ENCODE results near the gene C19orf18.
"Not testable (repeated sequence)": the region's sequence is repeated elsewhere in the genome, so short reads cannot be mapped to it uniquely, and the experiment has no call there.

C19orf18 gene

GRCh38 chr19:57974434-57974833 is at the start of gene C19orf18:
C19orf18 (minus strand) TSS chr19:57974534; CDS start chr19:57974432, 102 bp downstream.
- DNase-seq: no peak

GRCh38 chr19:58022283-58022660 is 47.9 kb upstream of the C19orf18 start:
- no peak for DNase-seq

- DNase-seq: peak; percentile 61
Observed at GRCh38 chr19:58021541-58022282, 47.4 kb upstream of the C19orf18 start.

- no peak for DNase-seq
Observed at GRCh38 chr19:58020129-58020528, 45.8 kb upstream of the C19orf18 start.

GRCh38 chr19:58014141-58014540 is 39.8 kb upstream of the C19orf18 start:
- no peak for DNase-seq

- DNase-seq: no peak
Observed at GRCh38 chr19:58010507-58010906, 36.2 kb upstream of the C19orf18 start.

- DNase-seq: peak; percentile 71
Observed at GRCh38 chr19:58009666-58010301, 35.5 kb upstream of the C19orf18 start.

GRCh38 chr19:58009301-58009665 is 34.9 kb upstream of the C19orf18 start:
- DNase-seq: no peak

GRCh38 chr19:58008877-58009276 is 34.5 kb upstream of the C19orf18 start:
- DNase-seq: not testable (repeated sequence)

- DNase-seq: no peak
Observed at GRCh38 chr19:58007285-58007684, 33.0 kb upstream of the C19orf18 start.

GRCh38 chr19:58003174-58003828 is 29.0 kb upstream of the C19orf18 start:
- DNase-seq: no peak

GRCh38 chr19:58002384-58003173 is 28.2 kb upstream of the C19orf18 start, which contains the start of gene ZNF606:
ZNF606 (minus strand) TSS chr19:58002820; CDS start chr19:58001319, 1,501 bp downstream.
- peak; percentile 88 for DNase-seq

- no peak for DNase-seq
Observed at GRCh38 chr19:58001895-58002369, 27.6 kb upstream of the C19orf18 start.

GRCh38 chr19:58000677-58001076 is 26.3 kb upstream of the C19orf18 start:
- no peak for DNase-seq

GRCh38 chr19:57992841-57993240 is 18.5 kb upstream of the C19orf18 start:
- no peak for DNase-seq

- DNase-seq: no peak
Observed at GRCh38 chr19:57978586-57979289, 4.4 kb upstream of the C19orf18 start.

GRCh38 chr19:57964761-57965160 is 9.6 kb downstream of the C19orf18 start:
- no peak for DNase-seq

- DNase-seq: no peak
Observed at GRCh38 chr19:57961785-57962184, 12.5 kb downstream of the C19orf18 start.

GRCh38 chr19:57954996-57955395 is 19.3 kb downstream of the C19orf18 start:
- DNase-seq: no peak

GRCh38 chr19:57949702-57950101 is 24.6 kb downstream of the C19orf18 start:
- DNase-seq: no peak

- no peak for DNase-seq
Observed at GRCh38 chr19:57949296-57949695, 25.0 kb downstream of the C19orf18 start.

GRCh38 chr19:57947419-57948134 is 26.8 kb downstream of the C19orf18 start, which contains the start of gene ZNF256:
ZNF256 (minus strand) TSS chr19:57947706; CDS start chr19:57947474, 232 bp downstream.
- peak; percentile 92 for DNase-seq

Measured in CD4-positive, alpha-beta T cell treated with Interleukin-17A for 1 hour (primary cell).